CD8-positive, alpha-beta memory T cell (primary cell): ENCODE measurements around the gene STK32B. TPM values are rescaled to one million over a fixed set of nuclear protein-coding genes. Genes with fewer than 3 reads are reported as not detected.
"Not testable (repeated sequence)": the region's sequence is repeated elsewhere in the genome, so short reads cannot be mapped to it uniquely, and the experiment has no call there.

Experiments used
- CTCF ChIA-PET: fragments of 350-600 bp; sonication (Branson Sonifier 250); formaldehyde crosslinking; loops from one replicate; lab custom pipeline; 2021; ENCODE audit warnings: antibody characterized with exemption; lab: Charles Lee
- POLR2A ChIA-PET: fragments of 350-600 bp; sonication (Branson Sonifier 250); formaldehyde crosslinking; loops from one replicate; lab custom pipeline; 2021; ENCODE audit warnings: antibody characterized with exemption; lab: Charles Lee
- DNase-seq, 5 donors: peaks; one replicate each; pipeline versions ENCODE4 v3.0.0 to v3.0.0-alpha.2; 2020 to 2022; ENCODE audit warnings: mixed read lengths in 1 of 5
- H3K27ac ChIP-seq: one replicate; pipeline ENCODE4 v1.7.0; 2013; ENCODE audit warnings: low read depth, mild to moderate bottlenecking, low read length, moderate library complexity
- H3K27me3 ChIP-seq: 2 replicates; pipeline ENCODE4 v1.7.0; 2013; ENCODE audit warnings: low read length, mild to moderate bottlenecking; ENCODE audit not compliant: insufficient read depth, poor library complexity, severe bottlenecking
- H3K36me3 ChIP-seq: 2 replicates; pipeline ENCODE4 v1.7.0; 2013; ENCODE audit warnings: mild to moderate bottlenecking, low read length, moderate library complexity; ENCODE audit not compliant: insufficient read depth
- H3K4me1 ChIP-seq: 2 replicates; pipeline ENCODE4 v1.7.0; 2013; ENCODE audit warnings: mild to moderate bottlenecking, low read length, moderate library complexity; ENCODE audit not compliant: insufficient read depth
- H3K4me3 ChIP-seq: 2 replicates; pipeline ENCODE4 v1.7.0; 2013; ENCODE audit warnings: mild to moderate bottlenecking, low read length
- H3K9me3 ChIP-seq: 2 replicates; pipeline ENCODE4 v1.7.0; 2013; ENCODE audit warnings: mild to moderate bottlenecking, low read length
- H3K27ac Mint-ChIP-seq, 8 donors: one replicate each; pipeline ENCODE4 v1.8.0; 2020 to 2021; ENCODE audit warnings: mixed read lengths in 8 of 8, mild to moderate bottlenecking in 6 of 8, inconsistent platforms in 3 of 8, moderate library complexity in 3 of 8
- H3K27me3 Mint-ChIP-seq, 2 donors: one replicate each; pipeline ENCODE4 v1.8.0; 2020 to 2021; ENCODE audit warnings: mixed read lengths in 2 of 2, mild to moderate bottlenecking in 1 of 2, moderate library complexity in 1 of 2
- H3K36me3 Mint-ChIP-seq, 3 donors: one replicate each; pipeline ENCODE4 v1.8.0; 2020 to 2021; ENCODE audit warnings: mixed read lengths in 3 of 3, inconsistent platforms in 1 of 3, mild to moderate bottlenecking in 1 of 3
- H3K4me1 Mint-ChIP-seq, 3 donors: one replicate each; pipeline ENCODE4 v1.8.0; 2020 to 2021; ENCODE audit warnings: mixed read lengths in 3 of 3, inconsistent platforms in 1 of 3, mild to moderate bottlenecking in 1 of 3
- H3K4me3 Mint-ChIP-seq, 7 donors: one replicate each; pipeline ENCODE4 v1.8.0; 2020 to 2021; ENCODE audit warnings: mixed read lengths in 7 of 7, mild to moderate bottlenecking in 6 of 7, moderate library complexity in 4 of 7, inconsistent platforms in 2 of 7
- H3K9me3 Mint-ChIP-seq, 5 donors: one replicate each; pipeline ENCODE4 v1.8.0; 2020 to 2022; ENCODE audit warnings: mixed read lengths in 5 of 5, mild to moderate bottlenecking in 3 of 5, moderate library complexity in 2 of 5, inconsistent platforms in 1 of 5
- polyA plus RNA-seq: library from polyadenylated mRNA; unstranded; fragments of 300-500 nt; fragmentation: Illumina TruSeq; gene quantifications from one replicate; pipeline ENCODE4 v1.2.3, GENCODE V29; 2021
- total RNA-seq, 2 experiments: library from RNA; stranded (reverse); gene quantifications; one replicate each; pipeline ENCODE4 v1.2.3, GENCODE V29; 2021

STK32B gene
- total and polyA plus RNA-seq, 3 experiments from 2014 or later: not detected

GRCh38 chr4:5055411-5055810, 4.1 kb downstream of the STK32B start:
- H3K36me3 Mint-ChIP-seq: peaks cover 0 to 3% (median 0%) of the 10 kb centered on the region in 3 donors
- Histone ChIP-seq H3K27me3 (peaks cover 9% of the 10 kb centered on the region), H3K9me3 (no peaks in the 10 kb centered on the region), H3K36me3 (no peaks in the 10 kb centered on the region), H3K4me3 (no peak overlapping the region), H3K27ac (no peak overlapping the region), H3K4me1 (no peaks in the 10 kb centered on the region)
- peaks cover 1 to 8% (median 4%) of the 10 kb centered on the region in 5 donors for H3K9me3 Mint-ChIP-seq
- peaks cover 8 to 16% (median 14%) of the 10 kb centered on the region in 3 donors for H3K4me1 Mint-ChIP-seq
- no peak overlapping the region for H3K27ac Mint-ChIP-seq
- ChIA-PET CTCF (interaction anchor here (0.9 kb wide), 1 partner anchor 11 kb away, joined by 3 read pairs; no protein-coding TSS in a partner anchor), POLR2A (no interaction called here)
- no peak for DNase-seq
- H3K4me3 Mint-ChIP-seq: no peak overlapping the region
- H3K27me3 Mint-ChIP-seq: peaks cover 30 to 38% of the 10 kb centered on the region in 2 donors

- Histone ChIP-seq H3K9me3 (no peaks in the 10 kb centered on the region), H3K27ac (no peak overlapping the region), H3K27me3 (no peaks in the 10 kb centered on the region), H3K4me3 (no peak overlapping the region), H3K4me1 (no peaks in the 10 kb centered on the region), H3K36me3 (no peaks in the 10 kb centered on the region)
- Mint-ChIP-seq H3K27ac (no peak overlapping the region), H3K27me3 (peaks cover 0 to 3% of the 10 kb centered on the region in 2 donors), H3K4me1 (no peaks in the 10 kb centered on the region), H3K36me3 (no peaks in the 10 kb centered on the region), H3K9me3 (peaks cover 7 to 12% (median 8%) of the 10 kb centered on the region in 5 donors), H3K4me3 (no peak overlapping the region)
- no peak for DNase-seq
- ChIA-PET CTCF (interaction anchor here (0.9 kb wide), 1 partner anchor 11 kb away, joined by 3 read pairs; no protein-coding TSS in a partner anchor), POLR2A (no interaction called here)
Observed at GRCh38 chr4:5066101-5066500, 14.8 kb downstream of the STK32B start.

- H3K27ac Mint-ChIP-seq, POLR2A ChIA-PET, H3K4me3 Mint-ChIP-seq, H3K36me3 ChIP-seq, H3K9me3 ChIP-seq, H3K4me3 ChIP-seq, H3K27ac ChIP-seq, H3K27me3 Mint-ChIP-seq, H3K4me1 Mint-ChIP-seq, H3K4me1 ChIP-seq, H3K36me3 Mint-ChIP-seq, DNase-seq, CTCF ChIA-PET, H3K27me3 ChIP-seq: not testable (repeated sequence)
- peaks cover 6 to 12% (median 8%) of the 10 kb centered on the region in 5 donors for H3K9me3 Mint-ChIP-seq
Observed at GRCh38 chr4:5066968-5067367, 15.7 kb downstream of the STK32B start.

GRCh38 chr4:5067908-5068307, 16.6 kb downstream of the STK32B start:
- H3K9me3 Mint-ChIP-seq: peaks cover 6 to 12% (median 8%) of the 10 kb centered on the region in 5 donors
- no peak overlapping the region for H3K27ac Mint-ChIP-seq
- no peaks in the 10 kb centered on the region for H3K4me1 ChIP-seq
- H3K4me3 ChIP-seq: no peak overlapping the region
- H3K9me3 ChIP-seq: no peaks in the 10 kb centered on the region
- no peaks in the 10 kb centered on the region for H3K27me3 ChIP-seq
- no peaks in the 10 kb centered on the region for H3K36me3 ChIP-seq
- no peak overlapping the region for H3K27ac ChIP-seq
- H3K4me1 Mint-ChIP-seq: no peaks in the 10 kb centered on the region
- H3K4me3 Mint-ChIP-seq: no peak overlapping the region
- H3K36me3 Mint-ChIP-seq: no peaks in the 10 kb centered on the region
- CTCF ChIA-PET: no interaction called here
- peaks cover 0 to 3% of the 10 kb centered on the region in 2 donors for H3K27me3 Mint-ChIP-seq
- DNase-seq: no peak
- POLR2A ChIA-PET: no interaction called here

GRCh38 chr4:5069901-5070300, 18.6 kb downstream of the STK32B start:
- Mint-ChIP-seq H3K27me3 (peaks cover 0 to 3% of the 10 kb centered on the region in 2 donors), H3K4me3 (no peak overlapping the region), H3K36me3 (no peaks in the 10 kb centered on the region), H3K4me1 (no peaks in the 10 kb centered on the region), H3K9me3 (peaks cover 6 to 18% (median 10%) of the 10 kb centered on the region in 5 donors), H3K27ac (no peak overlapping the region)
- no peaks in the 10 kb centered on the region for H3K36me3 ChIP-seq
- no peak for DNase-seq
- no peaks in the 10 kb centered on the region for H3K9me3 ChIP-seq
- ChIA-PET POLR2A (no interaction called here), CTCF (no interaction called here)
- H3K27ac ChIP-seq: no peak overlapping the region
- H3K4me3 ChIP-seq: no peak overlapping the region
- no peaks in the 10 kb centered on the region for H3K27me3 ChIP-seq
- H3K4me1 ChIP-seq: no peaks in the 10 kb centered on the region

- CTCF ChIA-PET: no interaction called here
- Mint-ChIP-seq H3K4me3 (no peak overlapping the region), H3K4me1 (no peaks in the 10 kb centered on the region), H3K9me3 (peaks cover 6 to 20% (median 12%) of the 10 kb centered on the region in 5 donors), H3K27ac (no peak overlapping the region), H3K27me3 (peaks cover 7 to 8% of the 10 kb centered on the region in 2 donors), H3K36me3 (no peaks in the 10 kb centered on the region)
- no peaks in the 10 kb centered on the region for H3K27me3 ChIP-seq
- no peak for DNase-seq
- H3K9me3 ChIP-seq: no peaks in the 10 kb centered on the region
- no peaks in the 10 kb centered on the region for H3K4me1 ChIP-seq
- no peaks in the 10 kb centered on the region for H3K36me3 ChIP-seq
- no peak overlapping the region for H3K4me3 ChIP-seq
- POLR2A ChIA-PET: no interaction called here
- H3K27ac ChIP-seq: no peak overlapping the region
Observed at GRCh38 chr4:5072948-5073347, 21.7 kb downstream of the STK32B start.

- no peaks in the 10 kb centered on the region for H3K27me3 ChIP-seq
- H3K27me3 Mint-ChIP-seq: peaks cover 6 to 10% of the 10 kb centered on the region in 2 donors
- H3K36me3 Mint-ChIP-seq: no peaks in the 10 kb centered on the region
- H3K36me3 ChIP-seq: no peaks in the 10 kb centered on the region
- ChIA-PET CTCF (no interaction called here), POLR2A (no interaction called here)
- no peaks in the 10 kb centered on the region for H3K9me3 ChIP-seq
- H3K4me3 Mint-ChIP-seq: no peak overlapping the region
- H3K4me1 ChIP-seq: no peaks in the 10 kb centered on the region
- peaks cover 8 to 33% (median 16%) of the 10 kb centered on the region in 5 donors for H3K9me3 Mint-ChIP-seq
- H3K27ac ChIP-seq: no peak overlapping the region
- no peak overlapping the region for H3K4me3 ChIP-seq
- DNase-seq: no peak
- H3K27ac Mint-ChIP-seq: no peak overlapping the region
- H3K4me1 Mint-ChIP-seq: no peaks in the 10 kb centered on the region
Observed at GRCh38 chr4:5078009-5078408, 26.7 kb downstream of the STK32B start.

- no peaks in the 10 kb centered on the region for H3K27me3 ChIP-seq
- H3K27ac ChIP-seq: no peak overlapping the region
- POLR2A ChIA-PET: no interaction called here
- no peak overlapping the region for H3K4me3 ChIP-seq
- no peak for DNase-seq
- H3K9me3 Mint-ChIP-seq: peaks cover 8 to 27% (median 19%) of the 10 kb centered on the region in 5 donors
- H3K36me3 ChIP-seq: no peaks in the 10 kb centered on the region
- H3K9me3 ChIP-seq: no peaks in the 10 kb centered on the region
- no peaks in the 10 kb centered on the region for H3K36me3 Mint-ChIP-seq
- CTCF ChIA-PET: no interaction called here
- H3K4me1 Mint-ChIP-seq: no peaks in the 10 kb centered on the region
- H3K27ac Mint-ChIP-seq: no peak overlapping the region
- H3K4me3 Mint-ChIP-seq: no peak overlapping the region
- no peaks in the 10 kb centered on the region for H3K4me1 ChIP-seq
- peaks cover 8 to 10% of the 10 kb centered on the region in 2 donors for H3K27me3 Mint-ChIP-seq
Observed at GRCh38 chr4:5079581-5079980, 28.3 kb downstream of the STK32B start.
